HG02759 (cell line): ENCODE data around the gene MYDGF.

ENCODE experiments used
- ATAC-seq: cut with Tn5 transposase; IDR thresholded peaks from one replicate; pipeline ENCODE4 v1.9.1; 2021; ENCODE audit warnings: mild to moderate bottlenecking, moderate library complexity; ENCODE audit not compliant: unreplicated experiment

The MYDGF gene

DNA sequence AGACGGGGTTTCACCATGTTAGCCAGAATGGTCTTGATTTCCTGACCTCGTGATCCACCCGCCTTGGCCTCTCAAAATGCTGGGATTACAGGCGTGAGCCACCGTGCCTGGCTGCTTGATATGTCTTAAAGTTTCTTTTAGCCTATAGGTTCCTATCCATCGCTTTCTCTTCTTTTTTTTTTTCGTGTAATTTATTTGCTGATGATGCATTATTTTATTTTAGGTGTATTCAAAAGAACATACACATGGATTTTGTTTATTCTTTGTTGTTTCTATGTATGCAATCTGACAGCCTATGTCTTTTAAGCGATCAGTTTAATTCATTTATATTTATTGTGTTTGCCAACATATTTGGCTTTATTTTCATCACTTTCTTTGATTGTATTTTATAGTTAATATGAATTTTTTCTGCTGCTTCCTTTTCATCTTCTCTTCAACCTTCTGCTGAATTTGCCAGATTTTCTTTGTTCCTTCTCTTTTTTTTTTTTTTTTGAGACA, 56.8 kb downstream of the MYDGF start:
- no peak for ATAC-seq

GRCh38 chr19:4609878-4610511, 60.1 kb downstream of the MYDGF start:
- ATAC-seq = no peak
